HPDE6-E6E7 (cell line): ENCODE measurements around the gene GJA1.
"Not testable (repeated sequence)": the region's sequence is repeated elsewhere in the genome, so short reads cannot be mapped to it uniquely, and the experiment has no call there.

Experiments used
- DNase-seq: peaks from one replicate; pipeline ENCODE4 v3.0.0; 2011; ENCODE audit warnings: missing footprints; ENCODE audit errors: extremely low spot score

GJA1 gene

DNA sequence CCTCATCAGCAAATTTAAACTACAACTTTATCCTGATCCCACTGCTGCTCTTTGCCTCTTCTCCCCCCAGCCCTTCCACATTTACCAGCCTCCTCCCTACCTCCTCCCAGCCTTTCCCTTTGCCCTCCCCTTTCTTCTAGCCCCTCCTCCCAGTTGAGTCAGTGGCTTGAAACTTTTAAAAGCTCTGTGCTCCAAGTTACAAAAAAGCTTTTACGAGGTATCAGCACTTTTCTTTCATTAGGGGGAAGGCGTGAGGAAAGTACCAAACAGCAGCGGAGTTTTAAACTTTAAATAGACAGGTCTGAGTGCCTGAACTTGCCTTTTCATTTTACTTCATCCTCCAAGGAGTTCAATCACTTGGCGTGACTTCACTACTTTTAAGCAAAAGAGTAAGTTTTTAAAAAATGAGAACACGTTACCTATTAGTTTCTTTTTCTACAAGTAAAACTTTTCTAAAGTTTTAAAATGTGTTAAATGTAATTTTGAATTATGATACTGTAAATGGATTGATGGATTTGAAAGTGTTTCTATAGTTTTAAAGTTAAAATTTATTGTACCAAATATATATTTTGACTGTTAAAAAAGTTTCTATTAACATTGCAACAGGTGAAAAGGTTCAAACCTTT is at the start of gene GJA1:
TSS of gene GJA1 (plus strand) at position 203 of the 626 bp plus-strand sequence. CDS start 11,202 bp downstream, outside the sequence.
- DNase-seq, result peak; percentile 57

- DNase-seq, result not testable (repeated sequence)
These were observed 48.9 kb upstream of the GJA1 start for GRCh38 chr6:121386551-121386950.

GRCh38 chr6:121389419-121389818 is 46.0 kb upstream of the GJA1 start:
- DNase-seq, result no peak

- DNase-seq, result no peak
These were observed 41.5 kb upstream of the GJA1 start for GRCh38 chr6:121393731-121394505.

DNA sequence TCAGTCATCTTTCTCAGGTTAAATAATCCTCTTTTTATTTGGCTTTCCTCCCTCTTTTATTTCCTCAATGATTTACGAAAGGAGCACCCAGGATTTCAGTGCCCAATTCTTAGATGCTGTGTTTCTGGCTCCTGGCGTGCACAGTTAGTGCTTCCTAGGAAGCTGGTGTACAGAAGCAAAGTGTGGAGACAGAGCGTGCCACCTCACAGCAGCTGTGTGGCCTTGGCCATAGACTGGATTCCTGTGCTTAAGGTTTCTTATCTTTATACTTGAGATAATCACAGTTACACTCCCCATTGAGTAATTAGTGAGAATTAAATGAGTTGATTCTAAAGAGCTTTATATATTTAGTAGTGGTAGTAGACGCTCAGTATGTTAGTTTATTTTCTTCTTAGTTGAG is 39.7 kb upstream of the GJA1 start:
- no peak for DNase-seq

DNA sequence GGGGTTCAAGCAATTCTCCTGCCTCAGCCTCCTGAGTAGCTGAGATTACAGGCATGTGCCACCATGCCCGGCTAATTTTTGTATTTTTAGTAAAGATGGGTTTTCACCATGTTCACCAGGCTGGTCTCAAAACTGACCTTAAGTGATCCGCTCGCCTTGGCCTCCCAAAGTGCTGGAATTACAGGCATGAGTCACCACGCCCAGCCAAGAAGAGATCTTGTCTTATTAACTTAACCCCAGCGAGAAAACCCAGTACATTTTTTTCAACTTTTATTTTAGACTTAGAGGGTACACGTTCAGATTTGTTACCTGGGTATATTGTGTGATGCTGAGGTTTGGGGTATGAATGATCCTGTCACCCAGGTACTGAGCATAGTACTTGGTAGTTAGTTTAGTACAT is 38.3 kb upstream of the GJA1 start:
- not testable (repeated sequence) for DNase-seq

GRCh38 chr6:121398127-121398526 is 37.3 kb upstream of the GJA1 start:
- no peak for DNase-seq

- no peak for DNase-seq
These were observed 35.5 kb upstream of the GJA1 start for GRCh38 chr6:121399966-121400365.

DNA sequence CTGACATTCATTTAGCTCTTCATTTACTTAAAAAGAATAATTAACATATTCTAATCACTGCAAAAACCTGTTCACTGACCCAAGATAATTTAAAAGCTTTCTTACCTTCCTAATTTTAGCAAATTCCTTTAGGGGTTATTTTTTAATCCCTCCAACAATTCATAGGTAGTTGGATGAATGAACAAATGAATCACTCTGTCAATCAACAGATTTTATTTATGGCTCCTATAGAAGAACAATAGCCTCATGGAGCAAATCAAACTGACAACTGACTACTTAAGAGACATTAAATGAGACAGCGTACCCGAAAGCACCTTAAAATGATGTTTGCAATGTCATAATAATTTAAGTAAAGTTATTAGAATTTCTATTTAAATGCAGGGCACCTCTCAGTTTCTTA is 31.5 kb upstream of the GJA1 start:
- no peak for DNase-seq

DNA sequence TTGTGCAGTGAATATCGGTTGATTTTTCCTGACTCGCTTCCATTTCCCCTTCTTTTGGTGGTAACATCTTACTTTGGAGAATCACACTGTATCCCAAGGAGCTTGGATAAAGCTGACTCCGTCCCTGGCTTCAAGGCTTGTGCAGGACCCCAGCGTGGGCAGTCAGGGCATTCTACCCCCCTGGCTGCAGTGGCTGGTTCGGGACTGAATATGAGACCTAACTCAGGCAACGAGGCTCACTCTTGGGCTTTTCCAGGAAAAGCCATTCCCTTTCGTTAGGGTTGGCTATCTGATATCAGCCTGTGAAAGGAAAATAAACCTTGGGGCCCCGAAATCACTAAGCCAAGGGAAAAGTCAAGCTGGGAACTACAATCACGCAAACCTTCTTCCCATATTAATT is 30.1 kb upstream of the GJA1 start:
- DNase-seq, result no peak

DNA sequence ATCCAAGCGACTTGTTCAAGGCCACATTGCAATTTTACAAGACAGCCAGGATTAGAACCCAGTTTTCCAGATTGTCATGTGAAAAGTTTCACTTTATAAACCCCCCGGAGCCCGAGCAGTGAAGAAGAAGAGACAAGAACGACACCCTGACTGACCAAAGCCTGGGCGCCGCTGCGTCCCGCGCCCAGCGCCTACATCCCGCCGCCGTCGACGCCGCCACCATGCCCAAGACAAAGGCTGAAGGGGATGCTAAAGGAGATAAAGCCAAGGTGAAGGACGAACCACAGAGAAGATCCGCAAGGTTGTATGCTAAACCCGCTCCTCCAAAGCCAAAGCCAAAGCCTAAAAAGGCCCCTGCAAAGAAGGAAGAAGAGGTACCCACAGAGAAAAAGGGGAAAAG is 27.1 kb upstream of the GJA1 start:
- no peak for DNase-seq

- DNase-seq, result no peak
These were observed 21.6 kb upstream of the GJA1 start for GRCh38 chr6:121413879-121414278.

DNA sequence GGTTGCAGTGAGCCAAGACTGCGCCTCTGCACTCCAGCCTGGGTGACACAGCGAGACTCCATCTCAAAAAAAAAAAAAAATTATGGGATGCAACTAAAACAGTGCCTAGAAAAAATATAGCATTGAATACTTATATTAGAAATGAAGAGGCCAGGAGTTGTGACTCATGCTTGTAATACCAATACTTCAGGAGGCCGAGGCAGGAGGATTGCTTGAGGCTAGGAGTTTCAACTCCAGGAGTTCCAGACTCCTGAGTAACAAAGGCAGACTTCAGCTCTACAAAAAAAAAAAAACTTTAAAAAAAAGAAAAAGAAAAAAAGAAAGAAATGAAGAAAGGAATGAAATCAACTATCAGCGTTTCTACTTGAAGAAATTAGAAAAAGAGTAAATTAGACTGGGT is 17.1 kb upstream of the GJA1 start:
- no peak for DNase-seq

DNA sequence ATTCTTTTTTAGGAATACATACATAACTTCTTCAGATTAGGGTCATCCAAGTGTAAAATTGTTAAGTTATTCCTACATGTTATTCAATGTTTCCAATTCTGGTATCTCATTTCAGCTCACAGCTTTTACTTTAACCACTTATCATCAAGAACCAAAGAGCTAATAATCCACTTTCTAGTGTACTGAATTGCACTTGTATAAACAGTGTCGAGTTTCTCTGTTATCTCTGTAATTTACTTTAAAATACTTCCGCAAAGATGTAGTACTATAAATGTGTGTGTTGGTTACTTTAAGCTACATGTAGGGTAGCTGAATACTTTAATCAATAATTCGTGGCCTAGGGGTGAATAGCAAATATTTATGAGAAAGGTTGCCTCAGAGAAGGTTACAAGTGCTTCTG is 8.8 kb upstream of the GJA1 start:
- no peak for DNase-seq

DNA sequence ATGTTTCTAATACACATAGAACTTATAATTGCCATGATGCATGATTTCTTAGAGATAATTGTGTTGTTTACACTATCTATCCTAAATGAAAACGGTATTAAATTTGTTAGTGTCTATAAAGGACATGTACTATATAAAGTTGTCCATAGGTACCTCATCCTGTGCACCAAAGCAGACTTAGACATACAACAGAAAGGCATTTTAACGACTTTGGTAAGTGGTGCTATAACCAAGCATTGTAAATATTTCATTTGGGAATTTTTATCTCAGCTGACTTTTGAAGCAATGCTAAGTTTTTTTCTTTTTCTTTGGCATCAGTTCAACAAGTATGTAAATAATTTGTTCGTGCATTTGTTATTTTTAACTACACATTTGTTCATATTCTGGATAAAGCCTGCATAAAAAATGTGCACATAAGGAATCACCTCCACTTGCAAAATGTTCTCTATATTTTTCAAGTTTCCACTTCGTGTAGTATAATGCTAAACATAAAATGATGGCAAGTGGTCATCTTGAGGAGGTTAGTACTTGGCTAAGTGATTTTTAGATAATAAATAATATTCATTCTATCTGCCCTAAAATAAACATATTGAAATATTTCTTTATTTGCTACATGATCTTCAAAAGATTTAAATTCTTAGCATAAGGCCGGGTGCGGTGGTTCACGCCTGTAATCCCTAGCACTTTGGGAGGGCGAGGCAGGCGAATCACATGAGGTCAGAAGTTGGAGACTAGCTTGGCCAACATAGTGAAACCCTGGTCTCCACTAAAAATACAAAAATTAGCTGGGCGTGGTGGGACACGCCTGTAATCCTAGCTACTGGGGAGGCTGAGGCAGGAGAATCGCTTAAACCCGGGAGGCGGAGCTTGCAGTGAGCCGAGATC is 6.3 kb upstream of the GJA1 start:
- DNase-seq, result no peak

- no peak for DNase-seq
These were observed 4.7 kb upstream of the GJA1 start for GRCh38 chr6:121430514-121431460.

- DNase-seq, result not testable (repeated sequence)
These were observed 3.7 kb upstream of the GJA1 start for GRCh38 chr6:121431776-121432175.

DNA sequence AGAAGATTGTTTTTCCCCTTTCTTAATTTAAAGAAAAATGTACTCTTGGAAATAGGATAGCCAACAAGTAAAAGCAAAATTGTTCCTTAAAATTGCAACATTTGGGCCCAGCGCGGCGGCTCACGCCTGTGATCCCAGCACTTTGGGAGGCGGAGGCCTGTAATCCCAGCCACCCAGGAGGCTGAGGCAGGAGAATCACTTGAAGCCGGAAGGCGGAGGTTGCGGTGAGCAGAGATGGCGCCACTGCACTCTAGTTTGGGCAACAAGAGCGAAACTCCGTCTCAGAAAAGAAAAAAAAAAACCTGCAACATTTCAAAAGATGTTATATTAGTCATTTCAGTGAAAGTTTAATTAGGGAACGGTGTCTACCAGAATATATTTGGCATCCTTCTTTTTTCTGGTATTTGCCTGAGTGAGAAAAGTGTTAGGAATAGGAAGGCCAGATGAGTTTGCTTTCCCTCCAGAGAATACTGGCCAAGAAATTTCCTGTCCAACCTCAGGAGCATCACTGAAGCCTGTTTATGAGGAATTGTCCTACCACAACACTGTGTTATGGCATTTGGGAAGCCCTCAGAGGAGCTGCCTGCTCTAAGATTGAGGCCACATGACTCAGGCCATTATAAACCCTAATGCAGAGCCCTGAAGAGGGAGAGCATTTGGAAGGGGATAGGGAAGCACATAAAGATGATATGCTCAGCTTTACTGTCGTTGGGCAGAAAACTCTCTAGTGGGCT is 1.2 kb upstream of the GJA1 start:
- DNase-seq, result no peak

- DNase-seq, result no peak
These were observed 920 bp downstream of the GJA1 start for GRCh38 chr6:121436274-121436857.
